ENCODE results near the gene MTRF1. TPM values are rescaled to one million over a fixed set of nuclear protein-coding genes. Genes with fewer than 3 reads are reported as not detected.
A peak's percentile ranks its signal among the peaks of the same experiment; 100 is the strongest.

Gene MTRF1
- total and polyA plus RNA-seq, 12 donors: 6.8 to 27.4 (median 17.7) TPM

DNA sequence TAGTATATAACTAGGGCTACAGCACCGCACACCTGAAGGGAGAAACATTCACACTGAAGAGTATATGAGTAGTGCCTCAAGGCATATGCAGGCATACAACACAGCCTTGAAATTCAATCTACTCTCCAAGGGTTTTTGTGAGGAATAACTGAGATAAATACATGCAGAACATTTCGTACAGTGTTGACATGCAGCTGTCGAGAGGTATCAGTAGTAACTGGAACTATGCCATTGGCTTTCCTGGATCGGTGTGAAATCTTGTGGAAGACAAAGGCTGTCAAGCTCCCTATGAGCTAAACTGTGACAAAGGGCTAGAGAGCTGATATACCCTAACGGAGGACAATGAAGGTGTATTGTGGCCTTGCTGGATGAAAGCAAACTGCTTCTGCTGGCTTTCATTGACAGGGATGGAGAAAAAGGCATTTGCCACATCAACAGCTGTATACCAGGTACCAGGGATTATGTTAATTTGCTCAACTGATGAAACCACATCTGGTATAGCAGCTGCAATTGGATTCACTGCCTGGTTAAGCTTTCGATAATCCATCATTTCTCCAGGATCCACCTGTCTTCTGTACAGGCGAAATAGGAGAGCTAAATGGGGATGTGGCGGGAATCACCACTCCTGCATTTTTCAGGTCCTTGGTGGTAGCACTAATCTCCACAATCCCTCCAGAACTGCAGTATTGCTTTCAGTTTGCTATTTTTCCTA is 16.3 kb downstream of the MTRF1 start:
- Histone ChIP-seq H3K27ac (no peak overlapping the region), H3K36me3 (replicated peaks in 1 of 2) (no peaks in the 10 kb centered on the region), H3K4me3 (no peak overlapping the region), H3K9me3 (replicated peaks in 1 of 3) (no peaks in the 10 kb centered on the region), H3K4me1 (replicated peaks in 1 of 2) (no peaks in the 10 kb centered on the region), H3K27me3 (no peaks in the 10 kb centered on the region)
- intact Hi-C loops (cut with DNase I): no loop called here
- DNase-seq: no peak
- 90 to 96% (median 93%) methylated on average over 8 of the region's 8 CpGs for WGBS, 4 donors
- TF ChIP-seq, protein P1, sequence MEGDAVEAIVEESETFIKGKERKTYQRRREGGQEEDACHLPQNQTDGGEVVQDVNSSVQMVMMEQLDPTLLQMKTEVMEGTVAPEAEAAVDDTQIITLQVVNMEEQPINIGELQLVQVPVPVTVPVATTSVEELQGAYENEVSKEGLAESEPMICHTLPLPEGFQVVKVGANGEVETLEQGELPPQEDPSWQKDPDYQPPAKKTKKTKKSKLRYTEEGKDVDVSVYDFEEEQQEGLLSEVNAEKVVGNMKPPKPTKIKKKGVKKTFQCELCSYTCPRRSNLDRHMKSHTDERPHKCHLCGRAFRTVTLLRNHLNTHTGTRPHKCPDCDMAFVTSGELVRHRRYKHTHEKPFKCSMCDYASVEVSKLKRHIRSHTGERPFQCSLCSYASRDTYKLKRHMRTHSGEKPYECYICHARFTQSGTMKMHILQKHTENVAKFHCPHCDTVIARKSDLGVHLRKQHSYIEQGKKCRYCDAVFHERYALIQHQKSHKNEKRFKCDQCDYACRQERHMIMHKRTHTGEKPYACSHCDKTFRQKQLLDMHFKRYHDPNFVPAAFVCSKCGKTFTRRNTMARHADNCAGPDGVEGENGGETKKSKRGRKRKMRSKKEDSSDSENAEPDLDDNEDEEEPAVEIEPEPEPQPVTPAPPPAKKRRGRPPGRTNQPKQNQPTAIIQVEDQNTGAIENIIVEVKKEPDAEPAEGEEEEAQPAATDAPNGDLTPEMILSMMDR (IDR thresholded peaks at IDR 0.05): no peak
- TF ChIP-seq POLR2A (IDR thresholded peaks at IDR 0.05): no peak

DNA sequence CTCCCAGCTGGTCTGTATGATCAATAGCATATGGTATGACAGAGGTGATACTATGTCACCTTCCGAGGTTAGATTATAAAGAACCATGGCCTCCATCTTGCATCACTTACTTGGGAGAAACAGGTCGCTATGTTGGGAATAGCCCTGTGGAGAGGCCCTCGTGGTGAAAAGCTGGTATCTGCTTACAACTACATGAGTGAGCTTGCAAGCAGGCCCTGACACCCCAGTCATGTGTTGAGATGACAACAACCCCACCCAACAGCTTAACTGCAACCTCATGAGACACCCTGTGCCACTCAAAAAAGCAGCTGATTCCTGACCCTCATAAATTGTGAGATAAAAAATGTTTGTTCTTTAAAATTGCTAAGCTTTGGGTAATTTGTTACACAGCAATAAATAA is 18.8 kb downstream of the MTRF1 start:
- H3K4me1 ChIP-seq (replicated peaks in 1 of 2): no peaks in the 10 kb centered on the region
- no peak for DNase-seq
- no peak overlapping the region for H3K4me3 ChIP-seq
- no peaks in the 10 kb centered on the region for H3K9me3 ChIP-seq (replicated peaks in 1 of 3)
- intact Hi-C loops (cut with DNase I): no loop called here
- no peaks in the 10 kb centered on the region for H3K27me3 ChIP-seq
- 82 to 90% (median 85%) methylated on average over 3 of the region's 3 CpGs for WGBS, 4 donors
- TF ChIP-seq POLR2A (IDR thresholded peaks at IDR 0.05): no peak
- TF ChIP-seq, protein P1 (IDR thresholded peaks at IDR 0.05): no peak
- H3K36me3 ChIP-seq (replicated peaks in 1 of 2): no peaks in the 10 kb centered on the region
- H3K27ac ChIP-seq: peak overlapping the region in 1 of 5 donors; percentile 38

GRCh38 chr13:41241626-41242025 is 21.8 kb downstream of the MTRF1 start:
- Histone ChIP-seq H3K27me3 (no peaks in the 10 kb centered on the region), H3K27ac (no peak overlapping the region), H3K4me1 (replicated peaks in 1 of 2) (no peaks in the 10 kb centered on the region), H3K9me3 (replicated peaks in 1 of 3) (no peaks in the 10 kb centered on the region), H3K4me3 (no peak overlapping the region), H3K36me3 (replicated peaks in 1 of 2) (no peaks in the 10 kb centered on the region)
- DNase-seq: no peak
- no peak for TF ChIP-seq POLR2A (IDR thresholded peaks at IDR 0.05)
- TF ChIP-seq, protein P1 (IDR thresholded peaks at IDR 0.05): no peak
- intact Hi-C loops (cut with DNase I): no loop called here
- WGBS, 4 donors: 84 to 98% (median 92%) methylated on average over 4 of the region's 4 CpGs

DNA sequence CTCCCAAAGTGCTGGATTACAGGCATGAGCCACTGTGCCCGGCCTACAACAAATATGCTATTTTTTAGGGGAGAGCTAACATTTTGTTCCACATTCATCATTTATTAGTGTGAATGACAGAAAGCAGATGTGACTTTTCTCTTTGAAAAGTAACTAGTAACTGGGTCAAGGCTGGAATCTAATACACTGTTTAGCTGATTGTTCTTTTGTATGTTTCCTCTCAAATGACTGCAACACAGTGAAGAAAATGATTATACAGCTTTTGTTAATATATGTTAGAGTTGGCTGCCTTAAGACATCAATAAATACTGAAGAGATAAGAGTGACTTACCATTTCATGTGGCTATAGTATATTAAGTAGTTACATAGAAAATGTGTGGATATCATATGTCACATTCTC is 27.0 kb downstream of the MTRF1 start:
- Histone ChIP-seq H3K27ac (peak overlapping the region; percentile 6 to 52 (median 24)), H3K4me1 (replicated peaks in 1 of 2) (peaks cover 0 to 3% of the 10 kb centered on the region in 2 donors), H3K9me3 (replicated peaks in 1 of 3) (no peaks in the 10 kb centered on the region), H3K4me3 (no peak overlapping the region), H3K36me3 (replicated peaks in 1 of 2) (no peaks in the 10 kb centered on the region), H3K27me3 (no peaks in the 10 kb centered on the region)
- no peak for DNase-seq
- TF ChIP-seq POLR2A (IDR thresholded peaks at IDR 0.05): no peak
- intact Hi-C loops (cut with DNase I): loop anchor here in 1 of 2 donors (10.0 kb wide), 1 partner anchor 162 kb away; no protein-coding TSS in a partner anchor
- 33 to 67% (median 44%) methylated on average over 1 of the region's 1 CpG for WGBS, 4 donors
